Neural progenitor cell (in vitro differentiated cells): ENCODE measurements around the gene RPL27. TPM values are rescaled to one million over a fixed set of nuclear protein-coding genes. Genes with fewer than 3 reads are reported as not detected.

Experiments
- DNase-seq: peaks from one replicate; pipeline ENCODE4 v3.0.0-alpha.2; 2016; ENCODE audit warnings: low spot score
- H2AFZ ChIP-seq: fragments of 200-600 bp; sonication (generic); replicated peaks from 2 replicates; pipeline ENCODE4 v1.6.1; 2016; ENCODE audit warnings: antibody characterized with exemption
- H3F3A ChIP-seq: fragments of 200-600 bp; sonication (generic); 2 replicates; pipeline ENCODE4 v1.6.1; 2016; ENCODE audit warnings: antibody characterized with exemption, low read depth
- H3K27ac ChIP-seq: fragments of 200-600 bp; sonication (generic); 2 replicates; pipeline ENCODE4 v1.5.1; 2016; ENCODE audit warnings: mild to moderate bottlenecking
- H3K27me3 ChIP-seq: fragments of 200-600 bp; sonication (generic); 2 replicates; pipeline ENCODE4 v1.6.1; 2016; ENCODE audit warnings: mild to moderate bottlenecking, moderate library complexity
- H3K36me3 ChIP-seq: fragments of 200-600 bp; sonication (generic); 2 replicates; pipeline ENCODE4 v1.5.1; 2016
- H3K4me1 ChIP-seq: fragments of 200-600 bp; sonication (generic); 2 replicates; pipeline ENCODE4 v1.6.1; 2016; ENCODE audit warnings: mixed run types
- H3K4me2 ChIP-seq: fragments of 200-600 bp; sonication (generic); 2 replicates; pipeline ENCODE4 v1.6.1; 2016
- H3K4me3 ChIP-seq: fragments of 200-600 bp; sonication (generic); 2 replicates; pipeline ENCODE4 v1.5.1; 2016
- H3K79me2 ChIP-seq: fragments of 200-600 bp; sonication (generic); 2 replicates; pipeline ENCODE4 v1.6.1; 2016; ENCODE audit warnings: low read depth
- H3K9ac ChIP-seq: fragments of 200-600 bp; sonication (generic); 2 replicates; pipeline ENCODE4 v1.6.1; 2016
- H3K9me3 ChIP-seq: fragments of 200-600 bp; sonication (generic); 2 replicates; pipeline ENCODE4 v1.5.1; 2016; ENCODE audit warnings: low read depth
- H4K20me1 ChIP-seq: fragments of 200-600 bp; sonication (generic); 2 replicates; pipeline ENCODE4 v1.6.1; 2016; ENCODE audit warnings: low read depth
- H3K27ac Mint-ChIP-seq: 3 replicates; pipeline ENCODE4 v1.8.0; 2021; ENCODE audit warnings: mixed read lengths
- H3K27me3 Mint-ChIP-seq: 2 replicates; pipeline ENCODE4 v1.8.0; 2022; ENCODE audit warnings: low read depth, mild to moderate bottlenecking, inconsistent platforms, moderate library complexity, mixed read lengths; ENCODE audit not compliant: insufficient read depth
- H3K36me3 Mint-ChIP-seq: 3 replicates; pipeline ENCODE4 v1.8.0; 2021; ENCODE audit warnings: mixed read lengths
- H3K4me1 Mint-ChIP-seq: 3 replicates; pipeline ENCODE4 v1.8.0; 2021; ENCODE audit warnings: mixed read lengths
- H3K4me3 Mint-ChIP-seq: 3 replicates; pipeline ENCODE4 v1.8.0; 2021; ENCODE audit warnings: mild to moderate bottlenecking, moderate library complexity, mixed read lengths
- H3K9me3 Mint-ChIP-seq: 3 replicates; pipeline ENCODE4 v1.8.0; 2020; ENCODE audit warnings: mixed read lengths
- EZH2 ChIP-seq: fragments of 200-600 bp; sonication (generic); IDR thresholded peaks from 2 replicates; pipeline ENCODE4 v1.6.1; 2017; ENCODE audit warnings: antibody characterized with exemption, mild to moderate bottlenecking, moderate library complexity
- EZH2phosphoT487 ChIP-seq: fragments of 200-600 bp; sonication (generic); IDR thresholded peaks from 2 replicates; pipeline ENCODE4 v1.6.1; 2017; ENCODE audit warnings: antibody characterized with exemption
- small RNA-seq: library from RNA; depleted of rRNA; stranded (forward); fragments of <200 nt; gene quantifications from one replicate; pipeline ENCODE3, GENCODE V24; 2015
- total RNA-seq: library from RNA; depleted of rRNA; stranded (reverse); fragments of >200 nt; gene quantifications from 2 replicates; pipeline ENCODE4 v1.2.3, GENCODE V29; 2015; ENCODE audit warnings: low replicate concordance
- TF ChIP-seq, protein P1 (sequence below): fragments of 200-600 bp; sonication (generic); IDR thresholded peaks from 2 replicates; pipeline ENCODE4 v1.5.1; 2017; ENCODE audit warnings: antibody characterized with exemption, mild to moderate bottlenecking

The RPL27 gene
- total RNA-seq, 1 donor from 2014 or later: 1,934 TPM

DNA sequence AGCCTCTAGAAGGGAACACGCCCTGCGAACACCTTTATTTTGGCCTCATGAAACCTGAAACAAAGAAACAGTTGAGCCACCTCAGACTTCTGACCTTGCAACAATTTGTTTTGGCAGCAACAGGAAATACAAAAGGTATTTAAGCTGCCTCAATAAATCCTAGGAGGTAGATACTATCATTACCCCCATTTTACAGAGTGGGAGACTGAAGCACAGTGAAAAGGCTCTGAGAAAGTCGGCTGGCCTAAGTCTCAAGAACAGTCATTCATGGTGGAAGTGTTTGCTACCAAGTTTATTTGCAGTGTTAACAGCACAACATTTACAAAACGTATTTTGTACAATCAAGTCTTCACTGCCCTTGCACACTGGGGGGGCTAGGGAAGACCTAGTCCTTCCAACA is 45.8 kb downstream of the RPL27 start:
- H3K27ac ChIP-seq: no peak overlapping the region
- peaks cover 29% of the 10 kb centered on the region for H3K4me1 ChIP-seq
- H3K9me3 ChIP-seq: no peaks in the 10 kb centered on the region

DNA sequence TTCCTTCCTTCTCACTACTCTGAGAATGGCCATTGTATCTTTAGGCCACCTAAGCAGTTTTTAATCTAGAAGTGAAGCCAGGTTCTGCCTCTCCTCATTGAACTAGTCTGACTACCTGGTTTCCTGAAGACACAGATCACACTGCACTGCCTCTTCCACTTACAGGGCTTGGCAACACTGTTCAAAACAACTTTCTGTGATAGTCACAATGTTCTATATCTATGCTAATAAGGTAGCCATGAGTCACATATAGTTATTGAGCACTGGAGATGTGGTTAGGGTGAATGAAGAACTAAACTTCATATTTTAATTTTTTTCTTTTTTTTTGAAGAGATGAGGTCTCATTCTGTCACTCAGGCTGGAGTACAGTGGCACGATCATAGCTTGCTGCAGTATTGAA is 53.8 kb downstream of the RPL27 start:
- H3K27me3 Mint-ChIP-seq: peaks cover 8% of the 10 kb centered on the region
- Histone ChIP-seq H3K9me3 (no peaks in the 10 kb centered on the region), H3K27me3 (no peaks in the 10 kb centered on the region), H3K4me2 (no peak overlapping the region), H4K20me1 (no peaks in the 10 kb centered on the region), H3F3A (no peaks in the 10 kb centered on the region), H3K9ac (no peak overlapping the region), H2AFZ (no peak overlapping the region), H3K4me1 (no peaks in the 10 kb centered on the region), H3K27ac (no peak overlapping the region), H3K36me3 (peaks cover 3% of the 10 kb centered on the region), H3K79me2 (no peaks in the 10 kb centered on the region), H3K4me3 (no peak overlapping the region)
- no peaks in the 10 kb centered on the region for H3K9me3 Mint-ChIP-seq
- H3K27ac Mint-ChIP-seq: no peak overlapping the region
- H3K4me3 Mint-ChIP-seq: no peak overlapping the region
- H3K36me3 Mint-ChIP-seq: peaks cover 32% of the 10 kb centered on the region
- no peaks in the 10 kb centered on the region for H3K4me1 Mint-ChIP-seq
- TF ChIP-seq, protein P1, sequence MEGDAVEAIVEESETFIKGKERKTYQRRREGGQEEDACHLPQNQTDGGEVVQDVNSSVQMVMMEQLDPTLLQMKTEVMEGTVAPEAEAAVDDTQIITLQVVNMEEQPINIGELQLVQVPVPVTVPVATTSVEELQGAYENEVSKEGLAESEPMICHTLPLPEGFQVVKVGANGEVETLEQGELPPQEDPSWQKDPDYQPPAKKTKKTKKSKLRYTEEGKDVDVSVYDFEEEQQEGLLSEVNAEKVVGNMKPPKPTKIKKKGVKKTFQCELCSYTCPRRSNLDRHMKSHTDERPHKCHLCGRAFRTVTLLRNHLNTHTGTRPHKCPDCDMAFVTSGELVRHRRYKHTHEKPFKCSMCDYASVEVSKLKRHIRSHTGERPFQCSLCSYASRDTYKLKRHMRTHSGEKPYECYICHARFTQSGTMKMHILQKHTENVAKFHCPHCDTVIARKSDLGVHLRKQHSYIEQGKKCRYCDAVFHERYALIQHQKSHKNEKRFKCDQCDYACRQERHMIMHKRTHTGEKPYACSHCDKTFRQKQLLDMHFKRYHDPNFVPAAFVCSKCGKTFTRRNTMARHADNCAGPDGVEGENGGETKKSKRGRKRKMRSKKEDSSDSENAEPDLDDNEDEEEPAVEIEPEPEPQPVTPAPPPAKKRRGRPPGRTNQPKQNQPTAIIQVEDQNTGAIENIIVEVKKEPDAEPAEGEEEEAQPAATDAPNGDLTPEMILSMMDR: no peak
- no peak for TF ChIP-seq EZH2
- TF ChIP-seq EZH2phosphoT487: no peak
- DNase-seq: no peak

More for the DNA sequence above, 45.8 kb downstream of the RPL27 start:
- TF ChIP-seq EZH2: no peak
- TF ChIP-seq, protein P1: no peak
- H4K20me1 ChIP-seq: no peaks in the 10 kb centered on the region
- H3K36me3 ChIP-seq: peaks cover 5% of the 10 kb centered on the region
- peaks cover 8% of the 10 kb centered on the region for H3K27me3 Mint-ChIP-seq
- peaks cover 10% of the 10 kb centered on the region for H3K36me3 Mint-ChIP-seq
- DNase-seq: no peak
- no peaks in the 10 kb centered on the region for H3K79me2 ChIP-seq
- H3K9ac ChIP-seq: no peak overlapping the region
- no peak overlapping the region for H3K4me3 Mint-ChIP-seq
- H3K4me1 Mint-ChIP-seq: peaks cover 24% of the 10 kb centered on the region
- H3K9me3 Mint-ChIP-seq: no peaks in the 10 kb centered on the region
- no peak overlapping the region for H3K4me3 ChIP-seq
- no peaks in the 10 kb centered on the region for H3K27me3 ChIP-seq
- H3K4me2 ChIP-seq: no peak overlapping the region
- H3F3A ChIP-seq: peaks cover 50% of the 10 kb centered on the region
- no peak overlapping the region for H2AFZ ChIP-seq
- no peak overlapping the region for H3K27ac Mint-ChIP-seq

Small RNA genes within 50 kb of the gene (small RNA-seq; reads per million reads assigned to genes)
- 0.07 reads per million for gene AARSD1

Other genes starting within 250 kb of the RPL27 start
- 0.51 and 5.8 TPM in 2 replicates for gene RAMP2, start 237.2 kb upstream of the RPL27 start, total RNA-seq
- 77.5 and 114 TPM in 2 replicates for gene VPS25, start 225.0 kb upstream of the RPL27 start, total RNA-seq
- 0.12 TPM in 1 of 2 replicates, not detected in the other for gene WNK4, start 217.8 kb upstream of the RPL27 start, total RNA-seq
- 61.2 and 74.5 TPM in 2 replicates for gene COA3, start 199.7 kb upstream of the RPL27 start, total RNA-seq
- gene CNTD1, start 199.6 kb upstream of the RPL27 start, total RNA-seq: 0.06 TPM in 1 of 2 replicates, not detected in the other
- 42.1 and 54.3 TPM in 2 replicates for gene BECN1, start 174.1 kb upstream of the RPL27 start, total RNA-seq
- 106 and 108 TPM in 2 replicates for gene PSME3, start 165.0 kb upstream of the RPL27 start, total RNA-seq
- gene AOC2, start 153.8 kb upstream of the RPL27 start, total RNA-seq: 1.2 and 2.1 TPM in 2 replicates
- gene AOC3, start 147.2 kb upstream of the RPL27 start, total RNA-seq: 0.90 TPM in 1 of 2 replicates, not detected in the other
- gene G6PC1, start 97.6 kb upstream of the RPL27 start, total RNA-seq: not detected in 2 replicates
- gene AARSD1, start 34.0 kb upstream of the RPL27 start, total RNA-seq: 23.7 and 36.5 TPM in 2 replicates
- gene PTGES3L, start 18.3 kb upstream of the RPL27 start, total RNA-seq: 2.6 and 7.7 TPM in 2 replicates
- gene RUNDC1, start 17.9 kb upstream of the RPL27 start, total RNA-seq: 11.4 and 12.6 TPM in 2 replicates
- gene IFI35, start 8.4 kb downstream of the RPL27 start, total RNA-seq: 0.96 TPM in 1 of 2 replicates, not detected in the other
- 94.7 and 185 TPM in 2 replicates for gene VAT1, start 24.0 kb downstream of the RPL27 start, total RNA-seq
- 35.0 and 46.0 TPM in 2 replicates for gene RND2, start 26.8 kb downstream of the RPL27 start, total RNA-seq
- gene BRCA1, start 126.9 kb downstream of the RPL27 start, total RNA-seq: 54.0 and 77.3 TPM in 2 replicates
- gene NBR1, start 172.8 kb downstream of the RPL27 start, total RNA-seq: 67.4 and 76.5 TPM in 2 replicates
- 1.7 and 2.4 TPM in 2 replicates for gene TMEM106A, start 213.5 kb downstream of the RPL27 start, total RNA-seq
- not detected in 2 replicates for gene CCDC200, start 230.2 kb downstream of the RPL27 start, total RNA-seq
- gene RNU2-1, start 235.6 kb downstream of the RPL27 start, total RNA-seq: not detected in 2 replicates